Astrocyte (in vitro differentiated cells and primary cell): ENCODE data around the gene XXYLT1.

Source experiments
- EZH2 ChIP-seq: IDR thresholded peaks from 2 replicates; pipeline ENCODE4 v1.6.1; 2012; ENCODE audit warnings: mild to moderate bottlenecking, low read length, inconsistent platforms; ENCODE audit not compliant: insufficient read depth
- TF ChIP-seq, protein P1 (sequence below): IDR thresholded peaks from 2 replicates; pipeline ENCODE4 v1.5.1; 2011; ENCODE audit warnings: low read depth, mild to moderate bottlenecking, inconsistent platforms, low read length, moderate library complexity; ENCODE audit not compliant: insufficient read depth

DNA sequence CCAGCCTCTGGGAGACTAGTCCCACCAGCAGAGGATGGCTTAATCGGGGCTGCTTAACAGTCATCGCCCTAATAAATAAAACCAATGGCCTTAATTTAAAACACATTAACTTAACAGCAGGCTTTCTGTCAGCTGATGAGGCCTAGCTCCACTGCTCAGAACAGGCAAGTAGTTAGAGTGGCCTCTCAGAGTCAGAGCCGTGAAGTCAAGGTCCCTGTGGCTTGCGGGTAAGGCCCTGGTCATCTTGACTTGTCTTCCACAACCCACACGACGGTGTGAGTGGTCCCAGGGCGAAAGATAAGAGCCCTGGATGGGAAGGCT lies 11.8 kb downstream of the XXYLT1 start:
- TF ChIP-seq, protein P1, sequence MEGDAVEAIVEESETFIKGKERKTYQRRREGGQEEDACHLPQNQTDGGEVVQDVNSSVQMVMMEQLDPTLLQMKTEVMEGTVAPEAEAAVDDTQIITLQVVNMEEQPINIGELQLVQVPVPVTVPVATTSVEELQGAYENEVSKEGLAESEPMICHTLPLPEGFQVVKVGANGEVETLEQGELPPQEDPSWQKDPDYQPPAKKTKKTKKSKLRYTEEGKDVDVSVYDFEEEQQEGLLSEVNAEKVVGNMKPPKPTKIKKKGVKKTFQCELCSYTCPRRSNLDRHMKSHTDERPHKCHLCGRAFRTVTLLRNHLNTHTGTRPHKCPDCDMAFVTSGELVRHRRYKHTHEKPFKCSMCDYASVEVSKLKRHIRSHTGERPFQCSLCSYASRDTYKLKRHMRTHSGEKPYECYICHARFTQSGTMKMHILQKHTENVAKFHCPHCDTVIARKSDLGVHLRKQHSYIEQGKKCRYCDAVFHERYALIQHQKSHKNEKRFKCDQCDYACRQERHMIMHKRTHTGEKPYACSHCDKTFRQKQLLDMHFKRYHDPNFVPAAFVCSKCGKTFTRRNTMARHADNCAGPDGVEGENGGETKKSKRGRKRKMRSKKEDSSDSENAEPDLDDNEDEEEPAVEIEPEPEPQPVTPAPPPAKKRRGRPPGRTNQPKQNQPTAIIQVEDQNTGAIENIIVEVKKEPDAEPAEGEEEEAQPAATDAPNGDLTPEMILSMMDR: no peak
- TF ChIP-seq EZH2: no peak
